ENCODE data around the gene RYR2.

DNA sequence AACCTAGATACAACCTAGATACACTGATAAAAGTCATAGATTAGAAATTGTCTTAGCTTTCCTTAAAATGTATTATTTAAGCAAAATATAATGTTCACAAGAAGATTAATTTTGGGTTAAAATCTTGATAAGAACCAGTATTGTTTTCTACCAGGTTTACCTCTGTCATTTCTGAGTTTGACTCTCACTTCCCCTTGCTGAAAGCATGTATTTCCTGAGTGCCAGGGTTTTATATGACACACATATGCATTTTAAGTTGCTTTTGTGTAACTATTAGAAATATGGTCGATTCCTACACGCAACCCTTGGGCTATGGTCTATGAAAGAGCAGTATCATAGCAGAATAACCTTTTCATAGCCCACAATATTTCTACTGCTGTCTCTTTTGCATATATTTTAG is 497.1 kb downstream of the RYR2 start:
- TF ChIP-seq, protein P1, sequence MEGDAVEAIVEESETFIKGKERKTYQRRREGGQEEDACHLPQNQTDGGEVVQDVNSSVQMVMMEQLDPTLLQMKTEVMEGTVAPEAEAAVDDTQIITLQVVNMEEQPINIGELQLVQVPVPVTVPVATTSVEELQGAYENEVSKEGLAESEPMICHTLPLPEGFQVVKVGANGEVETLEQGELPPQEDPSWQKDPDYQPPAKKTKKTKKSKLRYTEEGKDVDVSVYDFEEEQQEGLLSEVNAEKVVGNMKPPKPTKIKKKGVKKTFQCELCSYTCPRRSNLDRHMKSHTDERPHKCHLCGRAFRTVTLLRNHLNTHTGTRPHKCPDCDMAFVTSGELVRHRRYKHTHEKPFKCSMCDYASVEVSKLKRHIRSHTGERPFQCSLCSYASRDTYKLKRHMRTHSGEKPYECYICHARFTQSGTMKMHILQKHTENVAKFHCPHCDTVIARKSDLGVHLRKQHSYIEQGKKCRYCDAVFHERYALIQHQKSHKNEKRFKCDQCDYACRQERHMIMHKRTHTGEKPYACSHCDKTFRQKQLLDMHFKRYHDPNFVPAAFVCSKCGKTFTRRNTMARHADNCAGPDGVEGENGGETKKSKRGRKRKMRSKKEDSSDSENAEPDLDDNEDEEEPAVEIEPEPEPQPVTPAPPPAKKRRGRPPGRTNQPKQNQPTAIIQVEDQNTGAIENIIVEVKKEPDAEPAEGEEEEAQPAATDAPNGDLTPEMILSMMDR (IDR thresholded peaks at IDR 0.05): no peak
- TF ChIP-seq POLR2AphosphoS5 (IDR thresholded peaks at IDR 0.05): no peak

Data from breast epithelium (tissue), 3 donors.